Brain microvascular endothelial cell (primary cell): ENCODE results near the gene BBX.
"Not testable (repeated sequence)": the region's sequence is repeated elsewhere in the genome, so short reads cannot be mapped to it uniquely, and the experiment has no call there.

Source experiments
- DNase-seq: peaks from one replicate; pipeline ENCODE4 v3.0.0-alpha.2; 2020
- H3K27ac ChIP-seq: fragments of 250-450 bp; sonication (Bioruptor Pico); 2 replicates; pipeline ENCODE4 v1.5.1; 2020; ENCODE audit warnings: mild to moderate bottlenecking, moderate library complexity
- H3K27me3 ChIP-seq: fragments of 250-450 bp; sonication (Bioruptor Pico); replicated peaks from 2 replicates; pipeline ENCODE4 v1.5.1; 2020; ENCODE audit warnings: mild to moderate bottlenecking
- H3K36me3 ChIP-seq: fragments of 250-450 bp; sonication (Bioruptor Pico); replicated peaks from 2 replicates; pipeline ENCODE4 v1.5.1; 2020; ENCODE audit warnings: mild to moderate bottlenecking
- H3K4me3 ChIP-seq: 2 replicates; pipeline ENCODE4 v1.5.1; 2011; ENCODE audit warnings: low read depth, mild to moderate bottlenecking, control low read depth, low read length, moderate library complexity
- CTCF ChIP-seq: IDR thresholded peaks from 2 replicates; pipeline ENCODE4 v1.5.1; 2011; ENCODE audit warnings: low read depth, mild to moderate bottlenecking, moderate library complexity, low read length, control low read depth, inconsistent platforms; ENCODE audit errors: missing control alignments
- in situ Hi-C: cut with HindIII; loops from 2 replicates; pipeline ENCODE4 v1.10.0; 2017; ENCODE audit warnings: low sequenced_read_pairs, low pct_ligation_motif_present

The BBX gene

DNA sequence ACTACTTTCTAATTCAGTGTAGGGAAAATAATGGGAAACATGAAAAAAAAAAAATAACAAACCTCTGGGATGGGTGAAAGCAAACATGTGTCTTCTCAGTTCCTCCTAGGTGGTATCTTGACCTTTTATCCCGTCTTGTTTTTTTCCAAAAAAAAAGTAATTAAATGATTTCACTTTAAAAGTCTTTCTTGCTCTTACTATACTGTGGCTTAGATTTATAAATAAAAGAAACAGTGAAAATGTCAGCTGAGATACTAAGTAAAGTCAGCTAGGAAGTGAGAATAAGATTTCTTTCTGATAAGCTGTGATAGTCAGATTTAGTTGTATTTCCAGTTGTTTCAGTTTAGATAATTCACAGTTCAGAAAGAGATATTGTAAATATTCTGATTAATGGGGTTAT lies 37.4 kb downstream of the BBX start:
- Histone ChIP-seq H3K36me3 (no peaks in the 10 kb centered on the region), H3K27me3 (no peaks in the 10 kb centered on the region), H3K27ac (no peak overlapping the region), H3K4me3 (no peak overlapping the region)
- DNase-seq = no peak
- in situ Hi-C loops = no loop called here
- no peak for TF ChIP-seq CTCF

DNA sequence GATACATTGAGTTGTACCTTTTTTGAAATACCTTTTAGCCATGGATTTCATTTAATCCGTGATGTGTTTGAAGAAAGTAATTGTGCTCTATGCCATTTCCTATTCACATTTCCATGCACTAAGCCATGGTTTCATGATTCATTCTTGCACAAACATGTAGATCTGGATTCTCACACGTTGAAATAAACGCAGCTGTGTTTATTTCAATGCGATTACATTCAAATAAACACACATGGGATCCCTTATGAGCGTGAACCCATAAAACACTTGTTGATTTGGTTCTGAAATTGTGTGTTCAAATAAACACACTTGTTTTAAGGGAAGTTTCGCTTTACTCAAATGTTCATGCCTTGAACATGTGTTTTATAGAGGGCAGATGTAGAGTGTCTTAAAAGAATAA lies 39.2 kb downstream of the BBX start:
- no peaks in the 10 kb centered on the region for H3K27me3 ChIP-seq
- no peak overlapping the region for H3K4me3 ChIP-seq
- TF ChIP-seq CTCF = no peak
- no peak for DNase-seq
- no peaks in the 10 kb centered on the region for H3K36me3 ChIP-seq
- no peak overlapping the region for H3K27ac ChIP-seq
- in situ Hi-C loops = no loop called here

DNA sequence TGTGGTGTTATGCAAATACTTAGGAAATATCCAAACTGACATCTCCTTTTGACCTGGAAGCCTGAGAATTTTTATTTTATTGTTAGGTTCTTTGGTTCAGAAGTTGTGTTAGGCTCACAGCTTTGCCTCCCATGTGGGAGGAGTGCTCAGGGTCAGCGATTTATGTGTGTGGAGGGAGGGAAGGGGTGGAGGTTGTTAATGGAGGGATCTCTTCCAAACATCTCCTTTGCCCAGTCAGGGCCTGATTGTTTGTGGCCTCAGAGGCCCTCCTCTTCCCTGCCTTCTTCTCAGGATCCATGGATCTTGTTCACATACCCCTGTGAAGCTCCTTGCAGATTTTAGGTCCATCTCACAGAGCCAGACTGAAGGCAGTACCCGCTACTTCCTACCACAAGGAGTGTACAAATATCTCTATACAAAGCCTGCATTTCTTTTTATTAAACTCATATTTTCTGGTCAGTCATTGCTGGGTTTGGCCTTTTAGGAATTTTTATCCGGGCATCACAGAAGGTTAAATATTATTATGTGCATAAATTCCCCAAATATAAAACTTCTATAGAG lies 40.3 kb downstream of the BBX start:
- H3K27me3 ChIP-seq = no peaks in the 10 kb centered on the region
- no peak overlapping the region for H3K4me3 ChIP-seq
- TF ChIP-seq CTCF = no peak
- in situ Hi-C loops = no loop called here
- no peak overlapping the region for H3K27ac ChIP-seq
- no peak for DNase-seq
- H3K36me3 ChIP-seq = no peaks in the 10 kb centered on the region

DNA sequence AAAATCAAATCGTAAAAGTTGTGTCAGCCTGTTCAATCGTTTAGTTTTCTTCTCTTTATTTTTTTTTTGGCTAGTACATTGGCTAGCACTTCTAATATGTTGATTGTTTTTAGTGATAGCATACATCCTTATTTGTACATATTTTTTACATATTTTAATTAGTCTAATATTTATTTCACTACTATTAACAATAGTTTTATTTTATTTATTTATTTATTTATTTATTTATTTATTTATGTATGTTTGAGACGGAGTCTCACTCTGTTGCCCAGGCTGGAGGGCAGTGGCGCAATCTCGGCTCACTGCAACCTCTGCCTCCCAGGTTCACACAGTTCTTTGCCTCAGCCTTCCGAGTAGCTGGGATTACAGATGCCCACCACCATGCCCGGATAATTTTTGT lies 42.5 kb downstream of the BBX start:
- in situ Hi-C loops, DNase-seq, H3K27ac ChIP-seq: not testable (repeated sequence)

GRCh38 chr3:107571089-107571488 lies 48.3 kb downstream of the BBX start:
- H3K27ac ChIP-seq, DNase-seq, H3K27me3 ChIP-seq, H3K4me3 ChIP-seq, in situ Hi-C loops, H3K36me3 ChIP-seq: not testable (repeated sequence)

More for the DNA sequence above, 42.5 kb downstream of the BBX start:
- H3K27me3 ChIP-seq, H3K4me3 ChIP-seq, H3K36me3 ChIP-seq: not testable (repeated sequence)

- H3K27me3 ChIP-seq, H3K36me3 ChIP-seq, DNase-seq, H3K27ac ChIP-seq, H3K4me3 ChIP-seq, in situ Hi-C loops: not testable (repeated sequence)
These were observed 48.7 kb downstream of the BBX start for GRCh38 chr3:107571492-107571891.

- DNase-seq = peak; percentile 21
- in situ Hi-C loops = no loop called here
These were observed 51.9 kb downstream of the BBX start for GRCh38 chr3:107574650-107575049.

More at GRCh38 chr3:107574650-107575049, 51.9 kb downstream of the BBX start:
- H3K27me3 ChIP-seq = no peaks in the 10 kb centered on the region
- no peak overlapping the region for H3K27ac ChIP-seq
- H3K4me3 ChIP-seq = no peak overlapping the region
- no peaks in the 10 kb centered on the region for H3K36me3 ChIP-seq
- TF ChIP-seq CTCF = peak; percentile 63
